ENCODE results near the gene ATP2B2.

GRCh38 chr3:10397879-10398278 lies 107.5 kb downstream of the ATP2B2 start:
- TF ChIP-seq, protein P1, sequence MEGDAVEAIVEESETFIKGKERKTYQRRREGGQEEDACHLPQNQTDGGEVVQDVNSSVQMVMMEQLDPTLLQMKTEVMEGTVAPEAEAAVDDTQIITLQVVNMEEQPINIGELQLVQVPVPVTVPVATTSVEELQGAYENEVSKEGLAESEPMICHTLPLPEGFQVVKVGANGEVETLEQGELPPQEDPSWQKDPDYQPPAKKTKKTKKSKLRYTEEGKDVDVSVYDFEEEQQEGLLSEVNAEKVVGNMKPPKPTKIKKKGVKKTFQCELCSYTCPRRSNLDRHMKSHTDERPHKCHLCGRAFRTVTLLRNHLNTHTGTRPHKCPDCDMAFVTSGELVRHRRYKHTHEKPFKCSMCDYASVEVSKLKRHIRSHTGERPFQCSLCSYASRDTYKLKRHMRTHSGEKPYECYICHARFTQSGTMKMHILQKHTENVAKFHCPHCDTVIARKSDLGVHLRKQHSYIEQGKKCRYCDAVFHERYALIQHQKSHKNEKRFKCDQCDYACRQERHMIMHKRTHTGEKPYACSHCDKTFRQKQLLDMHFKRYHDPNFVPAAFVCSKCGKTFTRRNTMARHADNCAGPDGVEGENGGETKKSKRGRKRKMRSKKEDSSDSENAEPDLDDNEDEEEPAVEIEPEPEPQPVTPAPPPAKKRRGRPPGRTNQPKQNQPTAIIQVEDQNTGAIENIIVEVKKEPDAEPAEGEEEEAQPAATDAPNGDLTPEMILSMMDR (IDR thresholded peaks at IDR 0.05) = no peak
- TF ChIP-seq EP300 (IDR thresholded peaks at IDR 0.05) (no peak), POLR2A (IDR thresholded peaks at IDR 0.05) (no peak)

Measured in tibial nerve (tissue), 4 donors.